GM10266 (cell line): ENCODE data around the gene ATP11A.
"Not testable (repeated sequence)": the region's sequence is repeated elsewhere in the genome, so short reads cannot be mapped to it uniquely, and the experiment has no call there.

Source experiments
- DNase-seq: peaks from one replicate; pipeline ENCODE4 v3.0.0; 2012; ENCODE audit errors: extremely low spot score
- TF ChIP-seq, protein P1 (sequence below): IDR thresholded peaks from 2 replicates; pipeline ENCODE4 v1.5.1; 2012; ENCODE audit warnings: mild to moderate bottlenecking, low read depth; ENCODE audit not compliant: control insufficient read depth, insufficient read depth; ENCODE audit errors: missing control alignments

ATP11A gene

DNA sequence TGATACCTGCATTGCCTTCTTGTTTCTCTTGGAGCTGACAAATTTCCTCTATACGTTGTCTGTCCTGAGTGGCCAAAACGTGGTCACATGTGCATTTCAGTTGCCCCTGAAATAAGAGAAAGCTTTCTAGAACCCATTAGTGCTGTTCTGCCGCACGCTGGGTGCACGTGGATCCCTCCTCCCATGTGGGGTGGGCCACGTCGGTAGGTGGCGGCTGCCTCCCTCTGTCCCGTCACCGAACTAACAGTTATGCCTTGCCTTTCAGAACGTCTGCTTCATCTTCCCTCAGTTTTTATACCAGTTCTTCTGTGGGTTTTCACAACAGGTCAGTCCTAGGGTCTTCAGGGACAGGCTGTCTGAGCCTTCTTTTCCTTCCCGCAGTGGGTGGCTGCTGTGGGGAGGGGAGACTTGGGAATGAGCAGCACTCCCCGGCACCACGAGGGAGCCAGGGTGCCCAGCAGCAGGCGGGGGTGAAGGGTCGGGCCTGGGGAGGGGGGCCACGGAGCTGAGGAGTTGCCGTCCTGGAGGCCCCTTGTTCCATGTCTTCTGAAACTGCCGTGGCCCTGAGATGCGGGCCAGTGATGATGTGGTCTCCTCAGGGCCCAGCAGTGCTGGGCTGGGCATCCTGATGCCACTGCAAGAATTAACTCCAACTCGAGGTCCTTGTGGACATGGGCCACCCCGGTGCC lies 169.4 kb downstream of the ATP11A start:
- no peak for DNase-seq
- TF ChIP-seq, protein P1, sequence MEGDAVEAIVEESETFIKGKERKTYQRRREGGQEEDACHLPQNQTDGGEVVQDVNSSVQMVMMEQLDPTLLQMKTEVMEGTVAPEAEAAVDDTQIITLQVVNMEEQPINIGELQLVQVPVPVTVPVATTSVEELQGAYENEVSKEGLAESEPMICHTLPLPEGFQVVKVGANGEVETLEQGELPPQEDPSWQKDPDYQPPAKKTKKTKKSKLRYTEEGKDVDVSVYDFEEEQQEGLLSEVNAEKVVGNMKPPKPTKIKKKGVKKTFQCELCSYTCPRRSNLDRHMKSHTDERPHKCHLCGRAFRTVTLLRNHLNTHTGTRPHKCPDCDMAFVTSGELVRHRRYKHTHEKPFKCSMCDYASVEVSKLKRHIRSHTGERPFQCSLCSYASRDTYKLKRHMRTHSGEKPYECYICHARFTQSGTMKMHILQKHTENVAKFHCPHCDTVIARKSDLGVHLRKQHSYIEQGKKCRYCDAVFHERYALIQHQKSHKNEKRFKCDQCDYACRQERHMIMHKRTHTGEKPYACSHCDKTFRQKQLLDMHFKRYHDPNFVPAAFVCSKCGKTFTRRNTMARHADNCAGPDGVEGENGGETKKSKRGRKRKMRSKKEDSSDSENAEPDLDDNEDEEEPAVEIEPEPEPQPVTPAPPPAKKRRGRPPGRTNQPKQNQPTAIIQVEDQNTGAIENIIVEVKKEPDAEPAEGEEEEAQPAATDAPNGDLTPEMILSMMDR, result no peak

DNA sequence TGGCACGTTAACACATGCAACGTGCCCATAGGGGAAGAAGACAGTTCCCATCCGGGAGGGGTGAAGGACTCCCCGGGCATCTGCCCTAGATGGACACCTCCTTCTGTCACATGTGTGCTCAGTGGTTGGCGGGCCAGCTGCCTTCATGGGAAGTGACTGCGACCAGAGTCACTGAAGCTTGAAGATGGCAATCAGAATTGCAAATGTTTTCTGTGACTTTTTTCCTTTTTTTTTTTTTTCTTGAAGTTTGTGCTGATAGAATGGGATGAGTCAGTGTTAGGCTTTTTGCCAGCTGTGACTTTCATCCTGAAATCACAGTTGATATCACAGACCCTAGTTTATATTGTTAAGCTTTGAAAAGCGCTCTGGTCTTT lies 170.0 kb downstream of the ATP11A start:
- DNase-seq, result no peak
- TF ChIP-seq, protein P1, result no peak

GRCh38 chr13:112861876-112862615 lies 172.2 kb downstream of the ATP11A start:
- DNase-seq, result no peak
- TF ChIP-seq, protein P1, result no peak

DNA sequence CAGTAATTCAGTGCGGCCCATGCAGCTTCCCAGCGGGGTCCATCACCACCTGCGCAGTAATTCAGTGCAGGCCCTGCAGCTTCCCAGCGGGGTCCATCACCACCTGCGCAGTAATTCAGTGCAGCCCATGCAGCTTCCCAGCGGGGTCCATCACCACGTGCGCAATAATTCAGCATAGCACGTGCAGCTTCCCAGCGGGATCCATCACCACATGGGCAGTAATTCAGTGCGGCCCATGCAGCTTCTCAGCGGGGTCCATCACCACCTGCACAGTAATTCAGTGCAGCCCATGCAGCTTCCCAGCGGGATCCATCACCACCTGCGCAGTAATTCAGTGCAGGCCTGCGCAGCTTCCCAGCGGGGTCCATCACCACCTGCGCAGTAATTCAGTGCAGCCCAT lies 173.5 kb downstream of the ATP11A start:
- DNase-seq, result not testable (repeated sequence)

- not testable (repeated sequence) for DNase-seq
Measured at GRCh38 chr13:112865478-112865877, 175.6 kb downstream of the ATP11A start.

DNA sequence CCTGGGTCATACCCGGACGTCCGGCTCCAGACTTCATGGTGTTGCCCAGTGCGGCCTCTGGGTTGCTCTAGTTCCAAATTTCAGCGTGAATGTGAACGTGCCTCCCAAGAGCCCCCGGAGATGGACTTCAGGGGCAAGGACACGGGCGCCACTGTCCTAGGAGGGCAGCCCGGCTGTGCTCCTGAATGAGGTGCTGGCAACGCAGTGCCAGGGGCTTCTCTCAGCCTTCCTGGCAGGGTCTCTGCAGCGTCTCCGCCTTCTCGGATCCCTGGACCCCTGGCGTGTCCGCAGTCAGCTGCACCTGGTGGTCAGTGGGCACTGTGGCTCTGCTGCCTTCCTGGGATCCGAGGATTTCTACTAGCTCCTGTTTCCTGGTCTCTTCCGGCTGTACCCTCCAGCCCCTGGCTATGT lies 177.5 kb downstream of the ATP11A start:
- TF ChIP-seq, protein P1, result no peak

DNA sequence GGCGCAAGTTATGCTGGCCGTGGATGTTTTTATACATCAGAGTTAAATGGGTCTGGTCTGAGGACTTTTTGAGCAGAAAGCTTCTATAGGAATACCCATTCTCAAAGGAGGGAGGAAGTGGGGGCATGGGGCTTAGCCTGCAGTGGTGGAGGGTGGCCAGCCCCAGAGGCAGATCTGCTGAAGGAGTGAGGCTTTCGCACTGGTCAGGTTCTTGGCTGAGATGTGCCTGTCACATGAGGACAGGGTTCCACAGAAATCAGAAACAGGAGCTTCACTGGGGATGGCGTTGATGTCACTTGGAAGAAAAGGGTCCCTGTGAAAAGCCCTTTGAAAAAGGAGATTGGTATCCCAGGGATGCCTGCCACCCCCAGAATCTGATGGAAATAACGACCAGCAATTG lies 178.5 kb downstream of the ATP11A start:
- TF ChIP-seq, protein P1, result no peak
- DNase-seq, result no peak

More for the DNA sequence above, 177.5 kb downstream of the ATP11A start:
- DNase-seq, result no peak

GRCh38 chr13:112869202-112870050 lies 179.6 kb downstream of the ATP11A start:
- TF ChIP-seq, protein P1, result no peak
- no peak for DNase-seq
